Midbrain (tissue), 1 donor: Measurements from ENCODE around the gene TDRKH.
"Not testable (repeated sequence)": the region's sequence is repeated elsewhere in the genome, so short reads cannot be mapped to it uniquely, and the experiment has no call there.

ENCODE experiments used
- DNase-seq: peaks from one replicate; lab custom pipeline; 2025; lab: John Stamatoyannopoulos, UW

TDRKH gene

GRCh38 chr1:151762941-151763921 lies 27.1 kb downstream of the TDRKH start, which contains the start of gene MRPL9:
Gene MRPL9 (minus strand): TSS chr1:151763496. CDS start chr1:151763479, 17 bp downstream.
- peak; percentile 79 for DNase-seq

DNA sequence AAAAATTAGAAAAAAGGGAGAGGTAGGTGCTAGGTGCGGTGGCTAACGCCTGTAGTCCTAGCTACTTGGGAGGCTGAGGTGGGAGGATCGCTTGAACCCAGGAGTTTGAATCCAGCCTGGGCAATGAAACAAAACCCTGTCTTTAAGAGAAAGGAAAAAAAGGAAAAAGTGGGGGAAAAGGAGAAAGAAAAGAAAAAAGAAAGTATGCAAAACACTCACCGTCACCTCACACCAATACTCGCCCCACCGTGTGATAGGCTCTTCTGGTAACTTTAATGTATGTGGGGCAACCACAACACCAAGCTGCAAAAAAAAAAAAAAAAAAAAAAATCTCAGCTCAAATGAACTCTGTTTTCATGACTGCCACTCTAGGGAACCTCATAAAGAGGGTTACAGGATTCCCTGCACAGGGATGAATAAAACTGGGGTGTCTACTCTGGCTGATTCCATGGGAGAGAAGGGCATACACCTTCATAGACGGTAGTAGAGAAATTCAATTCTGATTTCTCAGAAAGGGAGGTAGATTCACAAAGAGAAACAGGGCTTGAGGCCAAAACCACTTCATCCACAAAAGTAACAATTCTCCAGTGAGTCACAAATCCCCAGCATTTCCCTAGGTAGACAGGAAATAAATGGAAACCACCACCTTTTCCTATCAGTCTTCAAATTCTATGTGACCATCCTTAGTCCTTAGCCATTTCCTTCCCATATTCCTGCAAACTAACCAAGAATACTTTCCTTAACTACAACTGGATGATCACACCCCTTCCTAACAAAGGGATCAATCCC lies 29.5 kb downstream of the TDRKH start:
- DNase-seq, result no peak

DNA sequence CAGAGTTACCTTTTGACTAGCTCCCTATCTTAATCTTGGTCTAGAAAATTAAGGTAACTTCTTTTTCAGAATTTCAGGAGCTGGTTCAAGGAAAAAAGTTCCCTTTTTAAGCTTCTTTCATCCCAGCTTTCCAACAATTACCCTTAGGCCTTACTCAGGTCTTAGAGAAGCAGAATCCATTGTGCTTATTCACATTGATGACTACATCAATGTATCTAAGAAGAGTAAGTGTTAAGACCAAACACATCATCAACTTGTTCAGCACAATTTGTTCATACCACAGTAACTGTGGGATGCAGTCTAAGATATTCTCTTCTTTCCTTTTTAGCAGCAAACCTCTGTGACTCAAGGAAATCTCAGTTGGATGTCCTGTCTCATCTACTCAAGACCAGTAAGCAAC lies 31.1 kb downstream of the TDRKH start:
- DNase-seq, result no peak

GRCh38 chr1:151756291-151756690 lies 34.0 kb downstream of the TDRKH start:
- DNase-seq, result no peak

GRCh38 chr1:151741516-151741915 lies 48.8 kb downstream of the TDRKH start:
- DNase-seq, result no peak

DNA sequence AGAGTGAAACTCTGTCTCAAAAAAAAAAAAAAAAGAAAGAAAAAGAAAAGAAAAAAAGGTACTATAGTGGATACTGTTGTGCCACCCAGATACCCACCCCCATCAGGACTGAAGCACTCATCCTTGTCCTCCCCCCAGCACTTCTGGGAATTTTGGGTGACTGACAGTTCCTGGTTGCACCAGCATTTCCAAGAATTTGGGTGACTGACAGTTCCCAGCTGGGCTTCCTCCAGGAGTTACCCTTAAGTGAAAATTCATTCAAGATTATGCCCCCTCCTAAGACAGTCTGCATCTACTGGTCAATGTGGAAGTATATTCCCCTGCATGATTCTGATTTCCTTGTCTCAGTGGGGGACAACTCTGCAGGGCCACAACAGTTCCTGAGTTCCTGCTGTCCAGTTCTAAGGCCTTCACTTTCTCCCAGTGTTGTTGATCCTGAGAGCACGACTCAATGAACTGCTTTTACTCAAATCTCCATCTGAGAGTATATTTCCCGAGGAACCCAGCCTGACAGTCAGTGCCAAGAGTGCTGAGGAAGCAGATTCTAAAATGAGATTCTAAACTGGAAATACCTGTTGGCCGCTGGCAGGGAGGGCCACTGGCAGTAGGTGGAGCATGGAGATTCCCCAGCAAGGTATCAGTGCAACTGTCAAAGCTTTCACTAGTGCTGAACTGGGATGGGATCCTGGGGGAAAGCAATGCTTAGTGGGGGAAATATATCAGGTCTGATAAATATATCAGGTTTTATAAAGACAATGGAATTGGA lies 50.5 kb downstream of the TDRKH start:
- DNase-seq, result no peak

DNA sequence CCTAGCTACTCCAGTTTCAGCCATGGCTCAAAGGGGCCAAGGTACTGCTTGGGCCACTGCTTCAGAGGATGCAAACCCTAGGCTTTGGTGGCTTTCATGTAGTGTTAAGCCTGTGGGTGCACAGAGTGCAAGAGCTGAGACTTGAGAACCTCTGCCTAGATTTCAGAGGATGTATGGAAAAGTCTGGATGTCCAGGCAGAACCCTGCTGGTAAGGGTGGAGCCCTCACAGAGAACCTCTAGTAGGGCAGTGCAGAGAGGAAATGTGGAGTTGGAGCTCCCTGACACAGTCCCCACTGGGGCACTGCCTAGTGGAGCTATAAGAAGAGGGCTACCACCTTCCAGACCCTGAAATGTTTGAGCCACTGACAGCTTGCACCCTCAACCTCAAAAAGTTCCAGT lies 52.8 kb downstream of the TDRKH start:
- no peak for DNase-seq

GRCh38 chr1:151737026-151737425 lies 53.3 kb downstream of the TDRKH start:
- DNase-seq, result no peak

DNA sequence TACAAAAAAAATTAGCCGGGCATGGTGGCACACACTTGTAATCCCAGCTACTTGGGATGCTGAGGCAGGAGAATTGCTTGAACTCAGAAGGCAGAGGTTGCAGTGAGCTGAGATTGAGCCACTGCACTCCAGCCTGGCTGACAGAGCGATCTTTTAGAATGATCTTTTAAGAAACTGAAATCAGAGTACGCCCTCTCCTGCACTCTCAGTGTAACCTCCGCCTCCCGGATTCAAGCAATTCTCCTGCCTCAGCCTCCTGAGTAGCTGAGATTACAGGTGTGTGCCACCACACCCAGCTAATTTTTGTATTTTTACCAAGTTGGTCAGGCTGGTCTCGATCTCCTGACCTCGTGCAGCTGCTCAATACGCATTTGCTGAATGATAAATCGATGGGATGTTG lies 56.3 kb downstream of the TDRKH start:
- DNase-seq, result not testable (repeated sequence)

GRCh38 chr1:151733126-151733525 lies 57.2 kb downstream of the TDRKH start:
- DNase-seq, result no peak

DNA sequence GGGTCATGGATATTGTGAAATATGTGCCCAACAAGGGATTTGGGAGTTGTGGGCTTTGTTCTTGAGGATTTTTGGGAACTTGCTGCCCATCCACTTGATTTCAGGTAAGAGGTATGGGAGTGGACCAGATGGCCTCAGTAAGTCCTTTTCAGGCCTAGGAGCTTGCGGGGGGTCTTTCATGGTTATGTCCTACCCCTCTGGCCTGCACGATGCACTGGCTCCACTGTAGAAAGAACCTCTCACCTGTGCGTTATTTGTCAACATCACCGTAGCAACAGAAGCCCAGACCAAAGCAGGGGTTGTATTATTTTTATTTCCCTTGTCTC lies 60.4 kb downstream of the TDRKH start:
- DNase-seq, result no peak

DNA sequence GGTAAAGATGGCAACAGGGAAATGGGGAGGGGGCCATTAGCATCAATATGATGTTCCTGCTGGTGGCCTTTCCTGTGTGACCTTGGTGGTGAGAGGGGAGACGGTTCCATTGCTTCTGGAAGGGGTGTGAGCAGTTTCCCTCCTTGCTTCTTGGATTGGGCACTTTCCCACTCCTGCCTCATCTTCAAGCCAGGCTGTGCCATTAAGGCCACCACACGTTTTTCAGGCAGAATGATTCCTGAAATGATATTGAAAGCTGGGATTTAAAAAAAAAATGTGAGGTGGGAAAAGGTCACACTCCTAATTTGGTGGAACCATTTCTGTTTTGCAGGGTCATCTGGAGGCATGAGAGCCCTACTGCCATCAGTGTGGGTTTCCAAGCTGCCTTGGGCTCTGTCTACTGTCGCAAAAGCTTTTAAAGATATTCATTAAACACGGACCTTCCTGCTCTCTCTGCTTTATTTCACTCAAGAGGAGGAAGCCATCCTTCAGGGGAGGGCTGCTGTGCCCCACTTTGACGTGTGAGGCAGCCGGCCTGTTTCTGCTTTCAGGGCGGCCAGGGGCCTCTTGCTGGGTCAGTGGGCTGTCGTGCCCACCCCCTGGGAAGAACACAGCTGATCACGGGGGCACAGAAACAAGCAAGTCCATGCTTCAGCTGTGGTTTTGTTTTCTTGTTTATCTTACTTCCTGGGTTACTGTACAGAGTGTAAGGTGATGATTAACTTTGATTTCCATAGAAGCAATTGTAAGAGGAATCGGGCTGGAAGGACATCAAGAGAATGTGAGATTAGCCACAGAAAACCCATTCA lies 60.9 kb downstream of the TDRKH start:
- DNase-seq, result no peak

DNA sequence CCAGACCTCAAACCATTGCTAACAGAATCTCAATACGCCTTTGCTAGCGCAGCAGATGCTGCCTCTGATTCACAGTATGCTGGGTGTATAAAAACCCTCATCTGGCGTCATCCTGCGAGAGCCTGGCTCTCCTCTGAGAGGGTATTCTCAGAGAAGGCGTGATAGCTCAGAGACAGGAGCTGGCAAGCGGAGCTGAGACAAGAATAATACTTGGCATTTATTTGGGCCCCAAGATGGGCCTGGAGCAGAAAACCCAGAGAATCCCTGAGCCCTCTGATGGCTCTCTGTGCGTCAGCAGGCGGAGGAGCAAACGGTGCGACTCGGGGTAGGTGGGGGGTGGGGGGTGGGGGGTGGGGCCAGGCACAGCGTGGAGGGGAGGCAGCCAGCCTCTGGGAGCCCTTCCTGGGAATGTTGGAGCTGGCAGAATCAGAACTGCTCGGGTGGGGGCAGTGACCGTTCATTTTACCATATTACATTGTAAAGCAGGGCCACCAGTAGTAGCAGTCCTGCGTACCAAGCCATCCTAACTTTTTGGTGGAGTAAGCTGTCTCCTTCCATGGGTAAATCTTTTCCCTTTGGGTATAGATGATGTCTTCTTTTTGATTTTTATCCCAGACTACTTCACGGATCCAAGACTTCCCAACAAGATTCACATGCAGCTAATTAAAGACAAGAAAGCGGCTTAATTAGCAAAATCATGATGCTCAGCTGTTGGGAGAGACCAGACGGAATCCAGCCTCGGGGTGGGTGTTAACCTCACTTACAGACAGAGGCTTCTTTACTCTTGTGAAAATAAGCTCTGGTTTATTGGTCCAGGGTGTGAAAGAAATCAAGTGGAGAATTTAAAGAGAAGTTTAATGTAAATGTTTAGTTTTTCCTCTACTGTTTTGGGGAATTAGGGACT lies 61.9 kb downstream of the TDRKH start:
- peak; percentile 36 for DNase-seq

- DNase-seq, result no peak
Observed at GRCh38 chr1:151723726-151724370, 66.5 kb downstream of the TDRKH start.
